GM19351 (cell line): Measurements from ENCODE around the gene SPAG6.
"Not testable (repeated sequence)": the region's sequence is repeated elsewhere in the genome, so short reads cannot be mapped to it uniquely, and the experiment has no call there.

ENCODE experiments used
- ATAC-seq: cut with Tn5 transposase; IDR thresholded peaks from one replicate; pipeline ENCODE4 v1.9.1; 2021; ENCODE audit warnings: mild to moderate bottlenecking, moderate library complexity; ENCODE audit not compliant: unreplicated experiment

The SPAG6 gene

DNA sequence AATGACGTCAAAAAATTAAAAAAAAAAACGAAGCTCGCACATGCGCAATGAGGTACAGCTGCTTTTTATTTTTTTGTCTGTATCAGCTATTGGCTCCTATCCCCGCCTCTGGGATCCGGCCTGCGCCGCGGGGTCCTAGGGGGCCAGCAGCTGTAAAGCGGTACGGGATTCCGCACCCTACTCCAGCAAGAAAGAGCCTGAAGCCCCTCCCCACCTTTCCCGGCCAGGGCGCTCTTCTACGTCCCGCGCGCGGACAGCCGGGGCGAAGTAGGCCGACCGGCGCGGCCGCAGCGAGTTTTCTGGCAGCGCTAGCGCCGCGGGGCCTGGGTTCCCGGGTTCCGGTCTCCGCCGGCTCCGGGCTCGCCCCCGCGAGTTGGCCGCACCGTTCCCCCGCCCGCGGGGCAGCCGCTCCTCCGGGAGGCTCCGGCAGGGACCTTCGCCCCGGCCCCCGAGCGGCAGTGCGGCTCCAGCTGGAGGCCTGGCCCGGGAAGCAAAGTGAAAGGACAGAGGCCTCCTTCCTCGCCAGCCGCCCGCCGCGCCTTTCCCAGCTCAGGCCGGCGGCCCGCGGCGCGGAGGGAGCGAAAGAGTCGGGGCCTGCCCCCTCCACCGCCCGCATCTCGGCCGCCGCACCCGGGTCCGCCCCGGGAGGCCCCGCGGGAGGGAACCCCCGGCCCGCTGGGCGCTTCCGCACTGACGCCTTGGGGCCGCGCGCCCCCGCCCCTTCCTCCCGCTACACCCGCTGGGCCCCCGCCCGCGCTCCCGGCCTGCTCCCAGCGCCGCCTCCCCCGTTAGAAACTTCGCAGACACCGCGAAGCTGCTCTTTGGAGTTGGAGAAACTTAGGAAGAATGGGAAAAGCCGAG, 4.7 kb upstream of the SPAG6 start:
- ATAC-seq, result peak; percentile 38

DNA sequence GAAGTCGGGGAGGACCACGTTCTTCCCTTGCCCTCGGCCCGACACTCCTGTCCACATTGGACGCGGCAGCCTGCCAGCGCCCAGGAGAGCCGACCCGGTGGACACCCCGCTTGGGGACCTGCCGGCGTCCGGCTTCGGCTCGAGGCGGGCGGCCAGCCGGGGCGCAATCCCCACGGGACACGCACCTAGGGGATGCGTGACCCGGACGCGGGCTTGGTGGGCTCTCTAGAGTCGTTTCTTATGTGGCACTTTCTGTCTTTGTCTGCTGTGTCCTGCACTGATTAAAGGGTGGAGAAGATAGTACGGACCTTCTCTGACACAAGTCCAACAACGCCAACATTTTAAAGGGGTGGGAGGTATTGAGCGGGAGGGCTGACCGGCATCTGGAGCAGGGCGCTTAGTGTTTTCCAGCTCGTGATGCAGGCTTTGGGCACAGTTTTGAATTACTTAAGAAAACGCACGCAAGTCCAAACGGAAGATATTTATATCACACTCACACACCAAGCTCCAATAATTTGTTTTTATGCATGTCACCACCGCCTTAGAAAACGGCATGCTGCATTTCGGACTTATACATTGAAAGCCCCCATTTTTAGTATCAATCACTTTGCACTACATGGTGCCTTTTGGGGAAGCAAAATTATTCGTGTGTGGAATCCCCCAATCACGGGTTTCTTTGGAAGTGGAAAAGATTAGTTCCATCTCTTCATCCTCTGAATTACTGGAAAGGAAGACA, 3.9 kb upstream of the SPAG6 start:
- ATAC-seq, result peak; percentile 6

DNA sequence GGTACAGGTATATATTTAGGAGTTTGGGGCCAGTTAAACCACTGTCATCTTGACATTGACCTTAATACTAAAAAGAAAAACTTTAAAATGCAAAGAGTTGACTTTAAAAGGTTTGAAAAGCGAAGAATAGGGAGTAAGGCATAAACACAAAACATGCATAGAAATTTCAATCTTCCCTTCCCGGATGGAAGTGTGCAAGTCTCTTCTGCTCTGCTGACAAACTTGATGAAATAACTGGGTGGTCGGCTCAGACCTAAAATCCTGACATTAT, 3.4 kb upstream of the SPAG6 start:
- no peak for ATAC-seq

DNA sequence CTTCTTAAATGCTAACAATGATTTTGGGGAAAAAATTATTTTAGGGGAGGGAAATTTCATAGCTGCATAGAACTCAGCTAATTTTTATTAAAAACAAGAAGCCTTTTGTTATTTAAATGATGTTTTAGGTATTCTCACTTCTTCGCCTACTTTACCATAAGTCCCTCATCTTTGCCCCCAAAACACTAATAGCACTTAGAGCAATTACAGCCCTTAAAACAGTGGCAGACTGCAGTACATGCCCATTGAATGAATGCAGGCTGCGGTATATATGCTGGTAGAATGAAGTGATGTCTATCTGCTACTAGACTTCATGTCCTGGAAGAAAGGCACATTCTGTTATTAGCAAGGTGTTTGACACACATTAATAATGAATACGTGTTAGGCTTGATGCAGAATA, 2.9 kb upstream of the SPAG6 start:
- ATAC-seq, result no peak

DNA sequence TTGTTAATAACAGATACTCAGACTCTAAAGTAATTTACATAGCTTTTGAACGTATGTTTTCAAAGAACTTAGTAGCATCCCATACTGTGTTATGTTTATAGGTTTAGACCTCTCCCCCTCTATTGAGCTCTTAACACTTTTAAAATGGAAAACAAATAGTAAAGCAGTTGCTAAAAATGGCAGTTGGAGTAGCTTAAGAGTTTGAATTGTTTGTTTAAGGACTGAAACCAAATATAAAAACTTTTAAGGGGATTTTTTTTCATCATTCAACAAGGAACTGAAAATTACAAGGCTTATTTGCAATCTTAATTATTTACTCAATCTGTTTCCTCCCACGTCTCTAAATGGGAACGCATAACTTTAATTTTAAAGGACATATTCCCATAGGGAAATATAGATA, 1.6 kb upstream of the SPAG6 start:
- ATAC-seq, result no peak

DNA sequence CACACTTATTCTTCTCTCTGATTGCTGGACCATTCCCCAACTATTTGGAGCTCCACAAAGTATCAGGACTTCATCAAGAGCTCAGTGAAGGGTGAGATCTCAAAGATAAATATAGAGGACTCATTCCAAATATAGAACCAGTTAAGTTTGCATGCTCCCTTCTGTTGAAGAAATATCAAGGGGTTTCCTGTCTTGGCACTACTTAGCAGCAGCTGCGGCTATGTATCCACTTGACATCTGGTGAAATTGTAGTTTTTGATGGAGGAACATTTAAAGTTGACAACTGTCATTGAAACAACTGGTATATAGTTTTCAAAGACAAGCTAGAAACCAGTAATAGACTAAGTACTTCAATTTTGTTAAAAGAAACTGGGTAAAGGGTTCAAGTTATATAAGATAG, 1.0 kb upstream of the SPAG6 start:
- no peak for ATAC-seq

DNA sequence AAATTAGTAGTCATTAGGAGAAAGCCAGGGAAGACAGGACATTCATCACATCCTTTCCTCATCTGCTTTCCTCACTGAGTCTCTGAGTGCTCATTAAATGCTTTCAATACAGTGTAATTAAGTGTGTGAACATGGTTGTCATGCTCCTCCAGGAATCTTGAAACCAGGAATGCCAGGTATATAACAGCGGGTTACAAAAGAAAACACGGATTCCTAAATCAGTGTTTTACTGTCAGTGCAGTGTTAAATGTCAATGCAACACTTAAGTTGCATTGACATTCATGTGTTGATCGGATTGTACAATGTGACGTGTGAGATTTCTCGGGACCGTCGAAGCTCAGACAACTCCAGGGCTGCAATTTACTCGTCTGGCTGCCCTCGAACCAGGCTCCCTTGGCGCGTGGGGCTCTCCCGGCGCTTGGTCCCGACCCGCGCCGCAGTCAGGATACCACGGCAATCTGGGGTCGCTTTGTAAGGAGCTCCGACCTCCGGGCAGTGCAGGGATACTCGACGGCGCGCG, 455 bp upstream of the SPAG6 start:
- ATAC-seq, result no peak

DNA sequence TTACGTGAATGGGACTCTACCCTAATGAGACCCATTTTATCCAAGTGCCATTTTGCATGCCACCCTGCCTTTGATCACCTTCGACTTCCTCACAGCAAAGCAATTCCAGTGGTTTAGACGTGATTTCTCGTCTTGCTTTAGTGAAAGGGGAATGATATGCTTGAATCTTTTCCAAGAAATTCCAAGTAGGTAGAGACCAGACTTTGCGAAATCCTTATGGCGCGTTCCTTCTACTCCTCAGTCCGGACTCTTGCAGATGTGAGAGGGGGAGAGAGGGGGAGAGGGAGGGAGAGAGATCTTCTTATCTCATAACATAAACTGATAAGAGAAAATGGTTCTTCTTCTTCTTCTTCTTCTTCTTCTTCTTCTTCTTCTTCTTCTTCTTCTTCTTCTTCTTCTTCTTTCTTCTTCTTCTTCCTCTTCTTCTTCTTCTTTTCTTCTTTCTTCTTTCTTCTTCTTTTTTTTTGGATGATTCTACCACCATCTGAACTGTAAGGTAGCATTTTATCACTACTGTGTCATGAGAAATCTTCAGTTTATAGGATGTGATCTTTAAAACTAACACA, 883 bp downstream of the SPAG6 start:
- no peak for ATAC-seq

DNA sequence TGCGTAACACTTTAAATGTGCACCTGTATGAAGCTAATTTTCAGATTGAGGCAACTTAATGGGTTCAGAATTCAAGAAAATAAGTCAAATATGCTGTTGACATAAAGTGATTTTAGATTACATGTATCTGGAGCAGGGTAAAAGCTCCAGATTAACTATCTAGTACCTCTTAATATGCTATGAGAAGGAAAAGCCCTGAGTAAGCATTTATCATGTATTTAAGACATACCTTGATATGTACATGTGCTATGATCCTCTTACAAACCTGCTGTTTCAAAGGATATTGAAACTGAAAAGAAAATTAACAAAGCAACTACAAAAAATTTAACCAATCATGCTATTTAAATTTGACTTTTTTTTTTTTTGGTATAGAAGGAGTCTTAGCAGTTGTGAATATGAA, 4.5 kb downstream of the SPAG6 start:
- no peak for ATAC-seq

DNA sequence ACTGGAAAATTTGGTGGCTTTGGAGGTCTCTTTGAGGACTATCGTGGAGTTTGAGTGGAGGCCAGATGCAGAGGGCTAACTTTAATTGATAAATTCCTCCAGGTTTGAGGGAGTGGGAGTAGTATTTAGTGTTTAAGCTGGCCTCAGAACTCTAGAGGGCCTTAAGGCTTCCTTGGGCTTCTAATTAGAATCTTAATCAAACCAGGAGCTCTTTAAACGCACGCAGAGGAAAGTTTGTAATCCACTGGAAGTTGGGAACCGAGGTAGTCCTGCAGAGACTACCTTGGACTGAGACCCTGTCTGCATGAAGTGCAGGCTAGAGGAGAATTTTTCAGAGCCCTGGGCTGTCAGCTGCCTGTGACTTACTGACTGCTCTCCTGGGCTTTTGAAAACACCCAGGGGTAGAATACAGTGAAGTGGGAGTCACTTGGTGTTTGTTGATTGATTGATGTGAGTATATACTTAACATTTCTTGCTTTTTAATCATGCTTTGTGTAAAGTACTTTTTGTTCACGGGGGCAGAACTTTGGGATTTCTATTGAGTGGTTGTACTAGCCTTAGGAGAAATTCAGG, 5.9 kb downstream of the SPAG6 start:
- no peak for ATAC-seq

DNA sequence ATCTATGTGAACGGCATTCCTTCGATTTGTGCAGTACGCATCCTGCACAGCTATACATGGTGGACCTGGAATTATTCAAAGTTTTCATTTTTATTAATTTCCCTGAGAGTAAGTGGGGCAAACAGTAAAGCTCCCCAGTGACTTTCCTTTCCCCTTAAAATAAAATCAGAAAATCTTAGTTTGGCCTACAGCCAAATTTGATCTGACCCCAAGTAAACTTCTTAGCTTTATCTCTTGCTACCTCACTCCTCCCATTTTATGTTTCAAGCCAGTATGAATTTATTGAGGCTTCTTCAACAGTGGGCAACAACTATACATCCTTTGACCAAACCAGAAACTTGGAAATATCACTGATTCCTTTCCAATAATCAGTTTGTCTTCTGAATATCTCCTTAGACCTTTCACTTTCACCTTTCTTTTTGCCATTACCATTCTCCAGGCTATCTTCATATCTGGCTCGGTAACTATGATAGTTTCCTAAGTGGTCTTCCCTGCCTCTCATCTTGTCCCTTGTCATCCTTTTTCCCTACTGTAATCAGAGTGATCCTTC, 11.1 kb downstream of the SPAG6 start:
- ATAC-seq, result no peak

DNA sequence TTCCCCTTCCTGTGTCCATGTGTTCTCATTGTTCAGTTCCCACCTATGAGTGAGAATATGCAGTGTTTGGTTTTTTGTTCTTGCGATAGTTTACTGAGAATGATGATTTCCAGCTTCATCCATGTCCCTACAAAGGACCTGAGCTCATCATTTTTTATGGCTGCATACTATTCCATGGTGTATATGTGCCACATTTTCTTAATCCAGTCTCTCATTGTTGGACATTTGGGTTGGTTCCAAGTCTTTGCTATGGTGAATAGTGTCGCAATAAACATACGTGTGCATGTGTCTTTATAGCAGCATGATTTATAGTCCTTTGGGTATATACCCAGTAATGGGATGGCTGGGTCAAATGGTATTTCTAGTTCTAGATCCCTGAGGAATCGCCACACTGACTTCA, 12.5 kb downstream of the SPAG6 start:
- ATAC-seq, result not testable (repeated sequence)

DNA sequence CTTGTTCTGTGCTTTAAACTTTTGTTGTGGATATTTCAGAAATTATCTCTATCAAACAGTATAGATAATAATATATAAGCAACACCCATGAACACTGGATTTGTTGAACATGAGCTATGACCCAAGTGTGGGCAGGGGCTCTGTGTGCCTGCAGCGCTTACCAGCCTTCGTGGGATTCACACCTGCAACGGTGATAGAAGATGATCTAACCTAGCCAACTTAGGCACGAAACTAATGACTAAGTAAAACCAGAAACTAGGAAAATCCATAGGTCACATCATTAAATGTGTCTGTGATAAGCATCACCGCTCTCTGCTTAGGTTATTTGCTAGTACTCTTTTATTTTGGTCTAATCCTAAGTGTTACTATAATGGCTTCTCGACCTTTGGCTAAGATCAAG, 18.0 kb downstream of the SPAG6 start:
- ATAC-seq, result no peak

DNA sequence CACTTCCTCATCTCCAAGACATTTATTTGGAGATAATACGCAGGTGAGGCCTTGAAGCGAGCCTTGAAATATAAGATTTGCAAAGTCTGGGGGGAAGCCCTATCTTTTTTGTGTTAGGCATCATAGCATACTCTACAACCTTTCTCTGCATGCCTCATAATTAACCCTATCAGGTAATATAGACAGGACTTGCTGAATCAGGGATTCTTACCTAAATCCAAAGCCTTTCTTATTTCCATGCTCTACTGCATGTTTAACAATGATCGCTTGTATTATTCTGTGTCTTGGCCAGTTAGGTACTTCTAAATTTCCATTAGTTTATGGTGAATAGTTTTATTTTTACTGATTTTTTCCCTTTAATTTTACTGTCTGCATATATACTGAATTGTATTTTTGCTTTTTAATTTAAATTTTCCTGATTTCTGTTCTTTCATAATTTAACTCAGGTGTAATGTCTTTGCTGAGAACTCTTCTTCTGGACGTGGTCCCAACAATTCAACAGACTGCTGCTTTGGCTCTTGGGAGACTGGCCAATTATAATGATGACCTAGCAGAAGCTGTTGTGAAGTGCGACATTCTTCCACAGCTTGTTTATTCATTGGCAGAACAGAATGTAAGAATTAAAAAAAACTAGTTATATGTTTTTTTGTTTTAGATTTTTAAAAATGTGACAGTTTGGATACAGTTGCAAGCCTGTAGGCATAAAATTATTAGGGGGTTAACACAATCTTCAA, 19.3 kb downstream of the SPAG6 start:
- ATAC-seq, result no peak

DNA sequence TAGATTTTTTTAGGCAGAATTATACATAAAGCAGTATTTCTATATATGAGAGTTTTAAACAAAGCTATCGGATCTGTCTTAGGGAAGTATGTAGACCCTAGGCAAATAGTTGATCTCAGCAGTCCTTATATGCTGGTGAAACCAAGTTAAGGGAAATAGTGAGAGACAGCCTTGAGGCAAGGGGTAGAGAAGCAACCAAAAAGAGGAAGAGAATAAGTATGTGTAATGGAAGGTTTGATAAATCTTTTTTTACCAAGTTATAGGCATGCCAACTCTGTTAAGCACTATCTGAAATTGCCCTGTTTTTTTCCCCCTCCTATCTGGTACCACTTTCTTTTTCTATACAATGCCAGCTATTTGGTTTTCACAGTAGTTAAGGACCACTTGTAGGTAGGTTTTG, 19.9 kb downstream of the SPAG6 start:
- ATAC-seq, result peak; percentile 53

DNA sequence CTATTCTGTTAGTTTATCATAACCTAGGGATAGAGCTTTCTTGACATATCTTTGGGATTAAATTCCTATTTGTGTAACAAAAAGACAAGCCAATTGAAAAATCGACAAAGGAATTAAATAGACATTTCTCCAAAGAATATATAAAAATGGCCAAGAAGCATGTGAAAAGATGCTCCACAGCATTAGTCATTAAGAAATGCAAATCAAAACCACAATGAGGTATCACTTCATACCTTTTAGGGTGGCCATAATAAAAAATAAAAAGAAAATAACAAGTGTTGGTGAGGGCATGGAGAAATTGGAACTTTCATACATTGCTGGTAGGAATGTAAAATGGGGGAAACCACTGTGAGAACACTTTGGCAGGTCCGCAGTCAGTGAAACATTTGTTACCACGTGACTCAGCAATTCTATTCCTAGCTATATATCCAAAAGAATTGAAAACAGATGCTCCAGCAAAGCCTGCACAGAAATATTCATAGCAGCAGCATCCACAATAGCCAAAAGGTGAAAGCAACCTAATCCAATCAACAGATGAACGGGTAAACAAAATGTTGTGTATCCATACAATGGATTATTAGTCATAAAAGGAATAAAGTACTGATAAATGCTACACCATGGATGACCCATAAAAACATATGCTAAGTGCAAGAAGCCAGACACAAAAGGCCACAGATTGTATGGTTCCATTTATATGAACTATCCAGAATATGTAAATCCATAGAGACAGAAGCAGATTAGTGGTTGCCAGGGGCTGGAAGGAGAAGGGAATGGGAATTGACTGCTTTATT, 20.5 kb downstream of the SPAG6 start:
- peak; percentile 28 for ATAC-seq

DNA sequence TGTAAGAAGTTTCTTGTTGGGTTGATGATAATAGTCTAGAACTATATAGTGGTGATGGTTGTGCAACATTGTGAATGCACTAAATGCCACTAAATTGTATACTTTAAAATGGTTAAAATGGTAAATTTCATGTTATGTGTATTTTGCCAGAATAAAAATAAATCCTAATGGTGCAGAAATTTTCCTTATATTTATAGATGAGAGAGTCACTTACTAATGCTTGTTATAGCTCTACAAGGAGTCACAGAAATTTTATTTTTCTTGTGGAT, 21.1 kb downstream of the SPAG6 start:
- no peak for ATAC-seq

DNA sequence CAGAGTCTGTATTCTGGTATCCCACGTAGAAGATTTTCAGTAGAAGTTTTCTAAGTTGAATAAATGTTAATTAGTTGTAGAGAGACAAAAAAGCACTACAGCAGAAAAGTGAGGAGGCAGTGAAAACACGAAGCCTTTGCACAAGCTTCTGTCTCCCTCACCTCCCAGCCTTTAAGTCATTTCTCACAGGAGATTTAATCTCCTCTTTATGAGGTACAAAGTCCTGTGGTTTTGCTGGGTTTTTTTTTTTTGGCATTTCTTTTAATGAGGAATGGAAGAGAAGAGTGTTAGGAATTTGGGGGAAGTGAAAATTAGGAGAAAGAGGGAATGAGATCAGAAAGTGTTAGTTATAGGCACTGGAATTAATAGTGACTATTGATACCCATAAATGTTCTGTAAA, 21.5 kb downstream of the SPAG6 start:
- ATAC-seq, result no peak

DNA sequence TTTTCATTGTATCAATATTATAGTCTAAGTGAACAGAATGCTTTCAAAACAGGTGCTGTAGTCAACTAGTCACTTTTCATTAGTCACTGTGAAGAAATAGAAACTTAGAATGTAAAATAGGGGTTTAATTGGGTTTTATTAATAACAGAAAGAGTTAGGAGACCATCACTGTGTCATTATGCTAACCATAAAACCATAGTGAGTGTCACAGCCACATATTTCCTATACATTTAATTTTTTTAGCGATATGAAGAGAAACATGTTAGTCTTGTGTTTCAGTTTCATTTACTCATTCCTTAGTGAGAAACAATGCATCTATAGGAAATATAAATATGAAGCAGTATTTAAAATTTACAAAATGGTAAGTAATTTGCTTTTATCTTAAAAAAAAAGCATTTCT, 22.2 kb downstream of the SPAG6 start:
- ATAC-seq, result peak; percentile 38

DNA sequence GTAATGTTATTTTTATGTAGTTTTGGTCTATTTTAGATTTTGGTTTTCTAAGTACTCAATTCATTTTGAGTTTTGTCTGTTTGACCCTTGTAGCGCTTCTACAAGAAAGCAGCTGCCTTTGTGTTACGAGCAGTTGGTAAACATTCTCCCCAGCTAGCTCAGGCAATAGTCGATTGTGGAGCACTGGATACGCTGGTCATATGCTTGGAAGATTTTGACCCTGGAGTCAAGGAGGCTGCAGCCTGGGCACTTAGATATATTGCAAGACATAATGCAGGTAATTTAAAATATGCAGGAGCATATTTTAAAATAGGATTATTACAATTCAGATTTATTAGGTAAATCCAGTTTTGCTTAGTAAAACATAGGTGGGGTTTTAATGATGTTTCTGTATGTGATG, 23.1 kb downstream of the SPAG6 start:
- no peak for ATAC-seq
